ENCODE data around the gene STXBP1. TPM values are rescaled to one million over a fixed set of nuclear protein-coding genes. Genes with fewer than 3 reads are reported as not detected.

STXBP1 gene
- total and polyA plus RNA-seq, 2 of the 13 experiments (the other 11 are each of a cell fraction or from before 2014, with no cell fraction given) = 2.9 TPM

- TF ChIP-seq ZNF414 (CRISPR knock-in tag; IDR thresholded peaks at IDR 0.05) = no peak; the same call in 1 of the 2 replicates
- TF ChIP-seq ZNF766 (CRISPR knock-in tag; IDR thresholded peaks at IDR 0.05; ENCODE audit: borderline replicate concordance) = peak; percentile 72; the same call in 1 of the 2 replicates
- peak; percentile 77 for TF ChIP-seq ARNT2 (CRISPR knock-in tag; IDR thresholded peaks at IDR 0.05; ENCODE audit: low read depth)
- no peak for TF ChIP-seq ZNF282 (IDR thresholded peaks at IDR 0.05; ENCODE audit: partially characterized antibody)
- TF ChIP-seq KLF9 (CRISPR knock-in tag; IDR thresholded peaks at IDR 0.05; ENCODE audit: low read depth) = peak; percentile 41; the same call in 1 of the 2 replicates
- TF ChIP-seq ZNF713 (CRISPR knock-in tag; IDR thresholded peaks at IDR 0.05) = 0 out of 2 replicates have a peak, but pooled peaks have one; percentile 65
- no peak for TF ChIP-seq ZNF24 (IDR thresholded peaks at IDR 0.05)
- no peak for TF ChIP-seq FOXK2 (IDR thresholded peaks at IDR 0.05)
- TF ChIP-seq ZNF570 (CRISPR knock-in tag; IDR thresholded peaks at IDR 0.05; ENCODE audit: borderline replicate concordance) = no peak
- TF ChIP-seq ZNF703 (CRISPR knock-in tag; IDR thresholded peaks at IDR 0.05; ENCODE audit: borderline replicate concordance) = no peak
- no peak for TF ChIP-seq KLF15 (CRISPR knock-in tag; IDR thresholded peaks at IDR 0.05; ENCODE audit: borderline replicate concordance)
- TF ChIP-seq DNMT1 (CRISPR knock-in tag; IDR thresholded peaks at IDR 0.05) = 0 out of 2 replicates have a peak, but pooled peaks have one; percentile 9
- TF ChIP-seq ZNF432 (CRISPR knock-in tag; IDR thresholded peaks at IDR 0.05; ENCODE audit: borderline replicate concordance) = no peak
- TF ChIP-seq, protein P1, sequence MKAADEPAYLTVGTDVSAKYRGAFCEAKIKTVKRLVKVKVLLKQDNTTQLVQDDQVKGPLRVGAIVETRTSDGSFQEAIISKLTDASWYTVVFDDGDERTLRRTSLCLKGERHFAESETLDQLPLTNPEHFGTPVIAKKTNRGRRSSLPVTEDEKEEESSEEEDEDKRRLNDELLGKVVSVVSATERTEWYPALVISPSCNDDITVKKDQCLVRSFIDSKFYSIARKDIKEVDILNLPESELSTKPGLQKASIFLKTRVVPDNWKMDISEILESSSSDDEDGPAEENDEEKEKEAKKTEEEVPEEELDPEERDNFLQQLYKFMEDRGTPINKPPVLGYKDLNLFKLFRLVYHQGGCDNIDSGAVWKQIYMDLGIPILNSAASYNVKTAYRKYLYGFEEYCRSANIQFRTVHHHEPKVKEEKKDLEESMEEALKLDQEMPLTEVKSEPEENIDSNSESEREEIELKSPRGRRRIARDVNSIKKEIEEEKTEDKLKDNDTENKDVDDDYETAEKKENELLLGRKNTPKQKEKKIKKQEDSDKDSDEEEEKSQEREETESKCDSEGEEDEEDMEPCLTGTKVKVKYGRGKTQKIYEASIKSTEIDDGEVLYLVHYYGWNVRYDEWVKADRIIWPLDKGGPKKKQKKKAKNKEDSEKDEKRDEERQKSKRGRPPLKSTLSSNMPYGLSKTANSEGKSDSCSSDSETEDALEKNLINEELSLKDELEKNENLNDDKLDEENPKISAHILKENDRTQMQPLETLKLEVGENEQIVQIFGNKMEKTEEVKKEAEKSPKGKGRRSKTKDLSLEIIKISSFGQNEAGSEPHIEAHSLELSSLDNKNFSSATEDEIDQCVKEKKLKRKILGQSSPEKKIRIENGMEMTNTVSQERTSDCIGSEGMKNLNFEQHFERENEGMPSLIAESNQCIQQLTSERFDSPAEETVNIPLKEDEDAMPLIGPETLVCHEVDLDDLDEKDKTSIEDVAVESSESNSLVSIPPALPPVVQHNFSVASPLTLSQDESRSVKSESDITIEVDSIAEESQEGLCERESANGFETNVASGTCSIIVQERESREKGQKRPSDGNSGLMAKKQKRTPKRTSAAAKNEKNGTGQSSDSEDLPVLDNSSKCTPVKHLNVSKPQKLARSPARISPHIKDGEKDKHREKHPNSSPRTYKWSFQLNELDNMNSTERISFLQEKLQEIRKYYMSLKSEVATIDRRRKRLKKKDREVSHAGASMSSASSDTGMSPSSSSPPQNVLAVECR (CRISPR knock-in tag; IDR thresholded peaks at IDR 0.05; ENCODE audit: borderline replicate concordance) = peak; percentile 87; the same call in 1 of the 2 replicates
- peak; percentile 68 for TF ChIP-seq ZSCAN25 (CRISPR knock-in tag; IDR thresholded peaks at IDR 0.05)
- TF ChIP-seq GLI4 (CRISPR knock-in tag; IDR thresholded peaks at IDR 0.05; ENCODE audit: borderline replicate concordance) = no peak
- TF ChIP-seq MLLT10 (CRISPR knock-in tag; IDR thresholded peaks at IDR 0.05) = no peak
- TF ChIP-seq ZBTB8A (CRISPR knock-in tag; IDR thresholded peaks at IDR 0.05; ENCODE audit: borderline replicate concordance, low read depth) = no peak
- TF ChIP-seq, protein P2, sequence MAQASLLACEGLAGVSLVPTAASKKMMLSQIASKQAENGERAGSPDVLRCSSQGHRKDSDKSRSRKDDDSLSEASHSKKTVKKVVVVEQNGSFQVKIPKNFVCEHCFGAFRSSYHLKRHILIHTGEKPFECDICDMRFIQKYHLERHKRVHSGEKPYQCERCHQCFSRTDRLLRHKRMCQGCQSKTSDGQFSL (CRISPR knock-in tag; IDR thresholded peaks at IDR 0.05) = no peak
- TF ChIP-seq KDM2A (CRISPR knock-in tag; IDR thresholded peaks at IDR 0.05; ENCODE audit: borderline replicate concordance, low read depth) = 0 out of 2 replicates have a peak, but pooled peaks have one; percentile 68
- TF ChIP-seq ZNF335 (CRISPR knock-in tag; IDR thresholded peaks at IDR 0.05) = peak; percentile 79; the same call in 1 of the 2 replicates
- TF ChIP-seq ZMYM4 (CRISPR knock-in tag; IDR thresholded peaks at IDR 0.05) = peak; percentile 47; the same call in 1 of the 2 replicates
- peak; percentile 70; the same call in 1 of the 2 replicates for TF ChIP-seq E2F1 (CRISPR knock-in tag; IDR thresholded peaks at IDR 0.05)
- TF ChIP-seq ZNF468 (CRISPR knock-in tag; IDR thresholded peaks at IDR 0.05) = no peak
Measured at GRCh38 chr9:127734747-127735529, 122.9 kb downstream of the STXBP1 start, which contains the start of gene TOR2A (continued).

Data from HepG2 (cell line).